Lower leg skin (tissue), 4 donors: ENCODE measurements around the gene CEBPZ. TPM values are rescaled to one million over a fixed set of nuclear protein-coding genes. Genes with fewer than 3 reads are reported as not detected.

ENCODE experiments used
- DNase-seq, 2 donors: peaks; one replicate each; pipeline ENCODE4 v3.0.0-alpha.2; 2019; ENCODE audit warnings: low spot score in 2 of 2
- H3K4me3 ChIP-seq: fragments of 200-600 bp; sonication (generic); 2 replicates; pipeline ENCODE4 v1.5.1; 2017; ENCODE audit warnings: mild to moderate bottlenecking, low read depth; ENCODE audit not compliant: poor library complexity, severe bottlenecking
- CTCF ChIP-seq, 3 donors: fragments of 450-650 bp; IDR thresholded peaks; one replicate each; pipeline ENCODE4 v1.5.1; 2016; ENCODE audit warnings: antibody characterized with exemption in 3 of 3, mild to moderate bottlenecking in 3 of 3, moderate library complexity in 2 of 3
- POLR2A ChIP-seq, 2 donors: fragments of 450-650 bp; IDR thresholded peaks; one replicate each; pipeline ENCODE4 v1.6.1; 2016 to 2017; ENCODE audit warnings: antibody characterized with exemption in 2 of 2, mild to moderate bottlenecking in 1 of 2, moderate library complexity in 1 of 2
- WGBS, 2 donors: methylation state at CpG; one replicate each; pipeline ENCODE4 v1.1.5; 2018; 5-methylcytosine and 5-hydroxymethylcytosine counted together
- intact Hi-C: fragments of 100-400 bp; cut with DNase I; formaldehyde crosslinking; loops from one replicate; pipeline ENCODE4 v1.15.0; 2023; ENCODE audit warnings: low total_unique reads
- total RNA-seq, 4 donors: library from RNA; depleted of rRNA; stranded (reverse); fragments of >200 nt; gene quantifications; one replicate each; pipeline ENCODE4 v1.1.0, GENCODE V29; 2016

CEBPZ gene
- total RNA-seq, 4 donors from 2014 or later, result 21.0 to 28.5 (median 25.2) TPM

GRCh38 chr2:37181726-37182684 lies 49.4 kb downstream of the CEBPZ start:
- no peak for TF ChIP-seq POLR2A (IDR thresholded peaks at IDR 0.05)
- no peak for TF ChIP-seq CTCF (IDR thresholded peaks at IDR 0.05)
- DNase-seq, result no peak
- H3K4me3 ChIP-seq, result no peak overlapping the region
- WGBS, 2 donors, result 78 to 81% methylated on average over 17 of the region's 17 CpGs
- intact Hi-C loops, result no loop called here

GRCh38 chr2:37180640-37181039 lies 50.8 kb downstream of the CEBPZ start:
- no peak for DNase-seq
- intact Hi-C loops, result no loop called here
- TF ChIP-seq CTCF (IDR thresholded peaks at IDR 0.05) (no peak), POLR2A (IDR thresholded peaks at IDR 0.05) (no peak)
- H3K4me3 ChIP-seq, result no peak overlapping the region
- WGBS, 2 donors, result 91 to 93% methylated on average over 5 of the region's 5 CpGs

- intact Hi-C loops, result no loop called here
- WGBS, 2 donors, result 23 to 30% methylated on average over 4 of the region's 4 CpGs
- peak in 1 of 2 donors; percentile 36 for DNase-seq
- no peak overlapping the region for H3K4me3 ChIP-seq
- TF ChIP-seq CTCF (IDR thresholded peaks at IDR 0.05) (no peak), POLR2A (IDR thresholded peaks at IDR 0.05) (no peak)
These were observed 51.3 kb downstream of the CEBPZ start for GRCh38 chr2:37180006-37180639.

- H3K4me3 ChIP-seq, result no peak overlapping the region
- TF ChIP-seq CTCF (IDR thresholded peaks at IDR 0.05) (no peak), POLR2A (IDR thresholded peaks at IDR 0.05) (no peak)
- 57 to 89% methylated on average over 1 of the region's 1 CpG for WGBS, 2 donors
- intact Hi-C loops, result no loop called here
- DNase-seq, result no peak
These were observed 57.7 kb downstream of the CEBPZ start for GRCh38 chr2:37173741-37174140.

- TF ChIP-seq POLR2A (IDR thresholded peaks at IDR 0.05) (no peak), CTCF (IDR thresholded peaks at IDR 0.05) (no peak)
- intact Hi-C loops, result no loop called here
- no peak for DNase-seq
- H3K4me3 ChIP-seq, result no peak overlapping the region
These were observed 59.8 kb downstream of the CEBPZ start for GRCh38 chr2:37171624-37171950.
